ENCODE data around the gene BRINP2.

DNA sequence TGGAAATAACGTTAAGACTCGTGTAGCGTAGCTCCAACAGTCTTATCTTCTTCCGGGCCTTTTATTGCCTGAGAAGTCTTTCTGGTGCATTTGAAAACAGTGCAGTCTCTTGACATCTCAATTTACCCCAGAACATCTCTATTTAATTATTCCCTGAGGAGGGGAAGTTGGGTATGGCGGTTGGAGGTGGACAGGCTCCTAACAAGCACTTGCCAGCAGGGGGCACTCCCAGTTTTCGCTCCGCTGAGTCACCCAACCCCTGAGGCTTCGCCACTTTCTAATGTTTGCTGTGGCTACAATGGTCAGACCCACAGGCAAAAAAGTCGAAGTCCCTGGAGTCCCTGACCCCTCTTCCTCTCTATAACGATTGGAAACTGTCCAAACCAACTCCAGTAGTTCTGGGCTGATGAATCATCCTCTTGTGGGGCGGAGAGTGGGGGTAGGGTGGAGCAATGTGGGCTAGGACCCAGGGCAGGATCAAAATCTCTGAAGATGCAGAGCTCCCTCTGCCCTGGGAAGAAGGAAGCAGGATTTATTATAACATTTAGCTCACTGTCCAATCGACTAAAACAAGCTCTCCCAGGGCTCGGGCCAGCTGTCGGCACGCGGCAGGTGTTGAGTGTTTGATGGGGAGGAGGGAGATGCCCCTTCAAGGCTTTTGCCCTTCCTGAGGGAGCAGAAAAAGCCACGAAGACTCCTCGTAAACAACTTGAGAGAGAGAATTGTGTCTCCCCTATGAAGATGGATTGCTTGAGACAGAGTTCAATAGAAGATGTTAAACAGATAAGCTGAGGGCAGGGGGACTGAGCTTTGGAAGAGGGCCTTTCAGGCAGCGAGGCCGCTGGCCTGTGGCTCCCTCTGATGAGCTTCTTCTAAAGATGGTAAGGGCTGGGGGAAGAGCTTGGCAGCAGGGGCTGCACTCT is 85.7 kb downstream of the BRINP2 start:
- no peak for TF ChIP-seq EGR1 (IDR thresholded peaks at IDR 0.05)
- TF ChIP-seq TCF12 (IDR thresholded peaks at IDR 0.05; ENCODE audit: low read depth), result no peak
- TF ChIP-seq, protein P1, sequence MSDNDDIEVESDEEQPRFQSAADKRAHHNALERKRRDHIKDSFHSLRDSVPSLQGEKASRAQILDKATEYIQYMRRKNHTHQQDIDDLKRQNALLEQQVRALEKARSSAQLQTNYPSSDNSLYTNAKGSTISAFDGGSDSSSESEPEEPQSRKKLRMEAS (IDR thresholded peaks at IDR 0.05), result no peak
- no peak for TF ChIP-seq YY1 (IDR thresholded peaks at IDR 0.05; ENCODE audit: low read depth)
- no peak for TF ChIP-seq CEBPB (IDR thresholded peaks at IDR 0.05)
- TF ChIP-seq REST (IDR thresholded peaks at IDR 0.05; ENCODE audit: low read depth), result no peak
- TF ChIP-seq EP300 (IDR thresholded peaks at IDR 0.05; ENCODE audit: borderline replicate concordance), result no peak
- TF ChIP-seq TAF1 (IDR thresholded peaks at IDR 0.05; ENCODE audit: low read depth), result no peak
